ENCODE measurements around the gene NKX1-2. TPM values are rescaled to one million over a fixed set of nuclear protein-coding genes. Genes with fewer than 3 reads are reported as not detected.

Gene NKX1-2
- total RNA-seq, 1 experiment from 2014 or later, result 3.4 TPM

DNA sequence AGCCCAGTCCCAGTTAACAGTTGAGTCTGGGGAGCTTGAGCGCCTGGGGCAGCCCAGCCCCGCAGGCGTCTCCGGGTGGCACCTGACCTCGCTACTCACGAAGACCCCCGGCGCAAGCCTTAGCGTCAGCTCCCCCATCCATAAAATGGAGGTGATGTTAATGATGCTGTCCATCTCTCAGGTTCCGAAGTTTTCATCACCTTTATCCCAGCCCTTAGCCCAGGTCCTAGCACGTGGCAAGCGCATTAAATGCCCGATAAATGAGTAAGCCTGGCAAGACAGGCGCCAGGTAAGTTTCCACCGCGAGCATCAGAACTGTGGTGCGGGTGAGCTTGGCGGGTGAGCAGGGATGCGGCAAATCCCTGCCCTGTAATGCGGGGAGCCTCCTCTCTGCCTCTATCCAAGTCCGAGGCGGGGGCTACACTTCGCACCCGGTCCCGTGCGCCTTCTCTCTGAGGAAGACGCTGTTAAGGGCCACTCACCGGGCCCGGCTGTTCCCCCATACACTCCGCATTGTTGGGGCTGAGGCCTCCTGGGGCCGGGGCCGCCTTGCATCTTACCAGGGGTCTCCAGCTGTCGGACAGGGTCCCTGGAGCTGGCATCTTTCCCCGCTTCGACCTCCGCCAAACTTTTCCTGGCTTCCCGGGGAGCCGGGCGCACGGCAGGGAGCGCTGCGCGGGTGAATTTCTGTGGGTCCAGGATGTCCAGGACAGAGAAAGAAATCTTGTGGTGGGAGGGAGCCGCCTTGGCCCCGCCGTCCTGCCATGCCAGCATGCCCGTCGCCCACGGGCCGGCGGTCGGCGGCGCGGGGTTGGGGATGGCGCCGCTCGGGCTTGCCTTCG, 444 bp downstream of the NKX1-2 start:
- H3K79me2 ChIP-seq (ENCODE audit: insufficient read depth, low read length), result no peaks in the 10 kb centered on the region
- H3K9ac ChIP-seq (ENCODE audit: low read length), result peak overlapping the region; percentile 66
- peaks cover 11 to 19% of the 10 kb centered on the region in 2 experiments for H3K4me1 ChIP-seq (ENCODE audit: control insufficient read depth in 1 of 2, insufficient read depth in 2 of 2, low read length in 2 of 2)
- no peaks in the 10 kb centered on the region for H3K9me2 ChIP-seq (ENCODE audit: insufficient read depth)
- no peak for DNase-seq (ENCODE audit: low read depth, low spot score)
- intact Hi-C loops (cut with micrococcal nuclease), result no loop called here
- no peaks in the 10 kb centered on the region; the same call in 1 of the 2 replicates for H3K27me3 ChIP-seq (ENCODE audit: insufficient read depth, low read length)
- ChIA-PET POLR2A (no interaction called here), CTCF (interaction anchor here (0.9 kb wide), 1 partner anchor 46 kb away, joined by 3 read pairs; no protein-coding TSS in a partner anchor), RAD21 (ENCODE audit: low non-redundant PET in 1 of 2, low total read pairs in 2 of 2, uncharacterized antibody in 2 of 2, unreplicated experiment in 2 of 2) (interaction anchor here in 1 of 2 experiments (0.7 kb wide), 1 partner anchor 60 kb away, joined by 6 read pairs; no protein-coding TSS in a partner anchor)
- peak overlapping the region; percentile 15; the same call in 1 of the 2 replicates for H3K27ac ChIP-seq (ENCODE audit: low read depth, low read length)
- H4K20me1 ChIP-seq (ENCODE audit: insufficient read depth), result no peaks in the 10 kb centered on the region
- ATAC-seq, result peak; percentile 74
- H3K9me3 ChIP-seq (ENCODE audit: control insufficient read depth in 1 of 2, insufficient read depth in 1 of 2, low read depth in 1 of 2, low read length in 2 of 2), result no peaks in the 10 kb centered on the region
- no TSS peak for BruUV-seq (replicated peaks)
- peak overlapping the region; percentile 14 for H2AFZ ChIP-seq (ENCODE audit: low read depth, low read length, poor library complexity, severe bottlenecking)
- TF ChIP-seq, protein P1, sequence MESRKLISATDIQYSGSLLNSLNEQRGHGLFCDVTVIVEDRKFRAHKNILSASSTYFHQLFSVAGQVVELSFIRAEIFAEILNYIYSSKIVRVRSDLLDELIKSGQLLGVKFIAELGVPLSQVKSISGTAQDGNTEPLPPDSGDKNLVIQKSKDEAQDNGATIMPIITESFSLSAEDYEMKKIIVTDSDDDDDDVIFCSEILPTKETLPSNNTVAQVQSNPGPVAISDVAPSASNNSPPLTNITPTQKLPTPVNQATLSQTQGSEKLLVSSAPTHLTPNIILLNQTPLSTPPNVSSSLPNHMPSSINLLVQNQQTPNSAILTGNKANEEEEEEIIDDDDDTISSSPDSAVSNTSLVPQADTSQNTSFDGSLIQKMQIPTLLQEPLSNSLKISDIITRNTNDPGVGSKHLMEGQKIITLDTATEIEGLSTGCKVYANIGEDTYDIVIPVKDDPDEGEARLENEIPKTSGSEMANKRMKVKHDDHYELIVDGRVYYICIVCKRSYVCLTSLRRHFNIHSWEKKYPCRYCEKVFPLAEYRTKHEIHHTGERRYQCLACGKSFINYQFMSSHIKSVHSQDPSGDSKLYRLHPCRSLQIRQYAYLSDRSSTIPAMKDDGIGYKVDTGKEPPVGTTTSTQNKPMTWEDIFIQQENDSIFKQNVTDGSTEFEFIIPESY (IDR thresholded peaks at IDR 0.05; ENCODE audit: extremely low read depth, insufficient replicate concordance, low read length), result no peak
- no peak for TF ChIP-seq SP1 (IDR thresholded peaks at IDR 0.05; ENCODE audit: low read depth)
- TF ChIP-seq, protein P2, sequence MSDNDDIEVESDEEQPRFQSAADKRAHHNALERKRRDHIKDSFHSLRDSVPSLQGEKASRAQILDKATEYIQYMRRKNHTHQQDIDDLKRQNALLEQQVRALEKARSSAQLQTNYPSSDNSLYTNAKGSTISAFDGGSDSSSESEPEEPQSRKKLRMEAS (IDR thresholded peaks at IDR 0.05), result peak; percentile 82
- no peaks in the 10 kb centered on the region for H3K36me3 ChIP-seq (ENCODE audit: control insufficient read depth in 1 of 2, insufficient read depth in 2 of 2, low read length in 2 of 2)
- H3K4me3 ChIP-seq (replicated peaks in 1 of 2; ENCODE audit: low read depth in 1 of 2, low read length in 2 of 2), result peak overlapping the region; percentile 47 to 64
- peak overlapping the region; percentile 95 for H3K4me2 ChIP-seq (ENCODE audit: low read length)

DNA sequence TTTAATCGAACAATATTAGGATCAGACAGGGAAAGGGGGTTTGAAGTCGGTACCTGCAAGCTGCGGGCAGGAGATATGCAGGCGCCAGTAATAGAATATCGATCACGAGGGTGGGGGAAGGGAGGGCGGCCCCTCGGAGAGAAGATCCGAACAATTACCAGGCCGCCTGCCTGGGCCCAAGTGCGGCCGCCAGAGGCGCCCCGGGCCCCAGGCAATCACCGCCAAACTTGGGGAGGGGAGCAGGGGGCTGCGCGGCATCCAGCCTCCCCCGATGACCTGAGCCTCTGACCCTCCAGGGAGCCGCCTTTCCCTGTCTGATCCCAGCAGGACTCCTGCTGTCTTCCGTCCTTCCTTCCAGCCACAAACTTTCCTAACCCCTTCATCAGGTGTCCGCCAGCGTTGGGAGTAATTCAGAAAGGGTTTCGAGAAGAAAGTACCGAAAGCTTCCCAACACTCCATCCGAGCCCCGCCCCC, 1.1 kb downstream of the NKX1-2 start:
- Histone ChIP-seq H3K79me2 (ENCODE audit: insufficient read depth, low read length) (no peaks in the 10 kb centered on the region), H3K27me3 (ENCODE audit: insufficient read depth, low read length) (no peaks in the 10 kb centered on the region), H3K9me2 (ENCODE audit: insufficient read depth) (no peaks in the 10 kb centered on the region), H3K27ac (ENCODE audit: low read depth, low read length) (no peak overlapping the region; the same call in 1 of the 2 replicates), H3K4me3 (replicated peaks in 1 of 2; ENCODE audit: low read depth in 1 of 2, low read length in 2 of 2) (peak overlapping the region in 1 of 2 experiments; percentile 64; a peak in 3 of 4 replicates), H4K20me1 (ENCODE audit: insufficient read depth) (no peaks in the 10 kb centered on the region), H3K4me2 (ENCODE audit: low read length) (peak overlapping the region; percentile 95), H2AFZ (ENCODE audit: low read depth, low read length, poor library complexity, severe bottlenecking) (no peak overlapping the region), H3K9ac (ENCODE audit: low read length) (peak overlapping the region; percentile 66), H3K9me3 (ENCODE audit: control insufficient read depth in 1 of 2, insufficient read depth in 1 of 2, low read depth in 1 of 2, low read length in 2 of 2) (no peaks in the 10 kb centered on the region), H3K4me1 (ENCODE audit: control insufficient read depth in 1 of 2, insufficient read depth in 2 of 2, low read length in 2 of 2) (peaks cover 11 to 19% of the 10 kb centered on the region in 2 experiments), H3K36me3 (ENCODE audit: control insufficient read depth in 1 of 2, insufficient read depth in 2 of 2, low read length in 2 of 2) (no peaks in the 10 kb centered on the region)
- TF ChIP-seq, protein P3, sequence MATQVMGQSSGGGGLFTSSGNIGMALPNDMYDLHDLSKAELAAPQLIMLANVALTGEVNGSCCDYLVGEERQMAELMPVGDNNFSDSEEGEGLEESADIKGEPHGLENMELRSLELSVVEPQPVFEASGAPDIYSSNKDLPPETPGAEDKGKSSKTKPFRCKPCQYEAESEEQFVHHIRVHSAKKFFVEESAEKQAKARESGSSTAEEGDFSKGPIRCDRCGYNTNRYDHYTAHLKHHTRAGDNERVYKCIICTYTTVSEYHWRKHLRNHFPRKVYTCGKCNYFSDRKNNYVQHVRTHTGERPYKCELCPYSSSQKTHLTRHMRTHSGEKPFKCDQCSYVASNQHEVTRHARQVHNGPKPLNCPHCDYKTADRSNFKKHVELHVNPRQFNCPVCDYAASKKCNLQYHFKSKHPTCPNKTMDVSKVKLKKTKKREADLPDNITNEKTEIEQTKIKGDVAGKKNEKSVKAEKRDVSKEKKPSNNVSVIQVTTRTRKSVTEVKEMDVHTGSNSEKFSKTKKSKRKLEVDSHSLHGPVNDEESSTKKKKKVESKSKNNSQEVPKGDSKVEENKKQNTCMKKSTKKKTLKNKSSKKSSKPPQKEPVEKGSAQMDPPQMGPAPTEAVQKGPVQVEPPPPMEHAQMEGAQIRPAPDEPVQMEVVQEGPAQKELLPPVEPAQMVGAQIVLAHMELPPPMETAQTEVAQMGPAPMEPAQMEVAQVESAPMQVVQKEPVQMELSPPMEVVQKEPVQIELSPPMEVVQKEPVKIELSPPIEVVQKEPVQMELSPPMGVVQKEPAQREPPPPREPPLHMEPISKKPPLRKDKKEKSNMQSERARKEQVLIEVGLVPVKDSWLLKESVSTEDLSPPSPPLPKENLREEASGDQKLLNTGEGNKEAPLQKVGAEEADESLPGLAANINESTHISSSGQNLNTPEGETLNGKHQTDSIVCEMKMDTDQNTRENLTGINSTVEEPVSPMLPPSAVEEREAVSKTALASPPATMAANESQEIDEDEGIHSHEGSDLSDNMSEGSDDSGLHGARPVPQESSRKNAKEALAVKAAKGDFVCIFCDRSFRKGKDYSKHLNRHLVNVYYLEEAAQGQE (IDR thresholded peaks at IDR 0.05; ENCODE audit: low read depth), result no peak
- TF ChIP-seq FOSL1 (IDR thresholded peaks at IDR 0.05; ENCODE audit: low read depth), result no peak
- TF ChIP-seq ZFX (IDR thresholded peaks at IDR 0.05), result no peak
- no peak for TF ChIP-seq CBX3 (IDR thresholded peaks at IDR 0.05; ENCODE audit: low read depth)
- ChIA-PET CTCF (interaction anchor here (0.9 kb wide), 1 partner anchor 45 kb away, joined by 3 read pairs; no protein-coding TSS in a partner anchor), RAD21 (ENCODE audit: low non-redundant PET in 1 of 2, low total read pairs in 2 of 2, uncharacterized antibody in 2 of 2, unreplicated experiment in 2 of 2) (no interaction called here), POLR2A (no interaction called here)
- intact Hi-C loops (cut with micrococcal nuclease), result no loop called here
- ATAC-seq (no peak), DNase-seq (ENCODE audit: low read depth, low spot score) (no peak)
- TSS peak; percentile 69 for BruUV-seq (replicated peaks)
